ENCODE data around the gene STRADB.
"Not testable (repeated sequence)": the region's sequence is repeated elsewhere in the genome, so short reads cannot be mapped to it uniquely, and the experiment has no call there.

STRADB gene

DNA sequence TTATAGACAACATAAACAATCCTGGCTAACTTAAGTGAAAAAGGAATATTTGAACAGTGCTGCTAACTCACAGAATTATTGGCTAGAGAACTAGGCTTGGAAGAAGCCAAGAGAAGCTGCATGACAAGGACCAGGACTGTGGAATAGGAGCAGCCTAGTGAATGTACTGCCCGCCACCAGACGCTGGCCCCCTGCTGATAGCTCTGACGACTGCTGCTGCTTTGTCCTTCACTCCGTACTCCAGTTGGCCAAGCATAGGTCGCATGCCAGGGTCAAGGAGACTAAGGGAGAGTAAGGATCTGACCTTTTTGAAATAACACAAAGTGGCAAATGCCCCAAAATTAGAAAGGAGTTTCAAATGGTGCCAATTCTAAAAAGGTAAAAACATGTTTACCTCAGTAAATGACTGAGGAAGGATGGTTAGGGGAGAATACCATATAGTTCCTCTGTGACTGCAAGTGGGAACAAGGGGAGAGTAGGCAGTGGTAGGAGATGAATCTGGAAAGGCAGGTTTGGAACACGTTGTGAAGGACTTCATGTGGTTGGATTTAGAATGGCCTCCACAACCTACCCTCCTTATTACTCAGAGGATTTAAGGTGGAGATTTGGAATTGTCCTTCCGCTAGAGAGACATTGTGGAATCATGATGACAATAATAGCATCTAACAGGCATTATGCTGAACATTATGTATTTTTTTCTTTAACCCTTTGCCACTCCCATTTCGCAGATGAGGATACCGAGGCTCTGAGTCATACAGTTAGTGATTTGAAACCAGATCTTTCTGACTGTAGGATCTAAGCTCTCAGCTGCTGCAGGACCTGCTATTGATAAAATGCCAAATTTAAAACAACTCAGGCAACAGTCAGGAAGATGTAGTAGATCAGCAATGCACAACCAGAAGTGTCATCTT is 19.5 kb downstream of the STRADB start:
- no peak for DNase-seq

- DNase-seq, result no peak
These were observed 20.3 kb downstream of the STRADB start for GRCh38 chr2:201471732-201472393.

DNA sequence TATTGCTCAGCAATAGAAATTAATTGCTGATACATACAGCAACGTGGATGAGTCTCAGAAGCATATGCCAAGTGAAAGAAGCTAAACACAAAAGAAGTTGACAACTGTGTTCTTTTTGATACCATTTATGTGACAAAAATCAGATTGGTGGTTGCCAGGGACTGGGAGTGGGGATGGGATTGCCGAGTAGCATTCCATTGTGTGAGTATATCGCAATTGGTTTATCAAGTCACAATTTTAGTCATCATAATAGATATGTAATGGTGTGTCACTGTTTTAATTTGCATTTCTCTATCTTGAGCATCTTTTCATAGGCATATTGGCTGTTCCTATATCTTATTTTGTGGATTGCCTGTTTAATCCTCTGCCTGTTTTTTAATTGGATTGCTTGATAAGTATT is 20.9 kb downstream of the STRADB start:
- DNase-seq, result no peak

DNA sequence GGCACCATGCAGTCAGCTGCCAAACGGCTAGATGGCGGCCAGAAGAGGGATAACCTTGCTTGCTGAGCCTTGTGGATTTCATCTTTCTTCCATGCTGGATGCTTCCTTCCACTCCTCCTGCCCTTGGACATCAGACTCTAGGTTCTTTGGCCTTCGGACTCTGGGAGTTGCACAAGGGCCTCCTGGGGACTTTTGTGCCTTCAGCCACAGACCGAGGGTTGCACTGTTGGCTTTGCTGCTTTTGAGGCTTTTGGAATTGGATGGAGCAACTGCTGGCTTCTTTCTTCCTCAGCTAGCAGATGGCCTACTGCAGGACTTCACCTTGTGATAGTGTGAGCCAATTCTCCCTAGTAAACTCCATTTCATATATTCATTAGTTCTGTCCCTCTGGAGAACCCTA is 31.0 kb downstream of the STRADB start:
- DNase-seq, result no peak

DNA sequence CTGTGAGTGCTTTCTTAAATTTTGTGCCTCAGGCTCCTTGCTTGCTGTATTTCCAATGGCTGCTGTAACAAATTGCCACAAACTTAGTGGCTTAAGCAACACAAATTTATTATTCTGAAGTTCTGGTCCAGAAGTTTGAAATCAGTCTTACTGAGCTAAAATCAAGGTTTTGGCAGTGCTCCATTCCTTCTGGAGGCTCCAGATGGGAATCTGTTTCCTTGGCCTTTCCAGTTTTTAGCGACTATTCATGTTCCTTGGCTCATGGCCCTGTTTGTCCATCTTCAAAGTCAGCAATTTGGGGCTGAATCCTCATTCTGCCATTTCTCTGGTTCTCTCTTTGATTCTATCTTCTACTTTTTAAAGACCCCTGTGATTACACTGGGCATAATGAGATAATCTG is 31.8 kb downstream of the STRADB start:
- DNase-seq, result no peak

DNA sequence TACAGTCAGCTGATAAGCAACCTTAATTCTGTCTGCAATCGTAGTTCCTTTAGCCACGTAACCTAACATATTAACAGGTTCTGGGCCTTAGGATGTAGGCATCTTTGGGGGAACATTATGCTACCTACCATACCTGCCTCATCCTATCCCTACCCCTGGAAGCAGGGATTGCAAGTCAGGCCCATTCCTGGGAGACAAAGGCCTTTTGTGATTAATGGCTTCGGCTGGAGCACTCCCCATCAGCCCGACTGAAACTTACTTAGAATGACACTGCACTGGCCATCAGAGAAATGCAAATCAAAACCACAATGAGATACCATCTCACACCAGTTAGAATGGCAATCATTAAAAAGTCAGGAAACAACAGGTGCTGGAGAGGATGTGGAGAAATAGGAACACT is 32.2 kb downstream of the STRADB start:
- not testable (repeated sequence) for DNase-seq

DNA sequence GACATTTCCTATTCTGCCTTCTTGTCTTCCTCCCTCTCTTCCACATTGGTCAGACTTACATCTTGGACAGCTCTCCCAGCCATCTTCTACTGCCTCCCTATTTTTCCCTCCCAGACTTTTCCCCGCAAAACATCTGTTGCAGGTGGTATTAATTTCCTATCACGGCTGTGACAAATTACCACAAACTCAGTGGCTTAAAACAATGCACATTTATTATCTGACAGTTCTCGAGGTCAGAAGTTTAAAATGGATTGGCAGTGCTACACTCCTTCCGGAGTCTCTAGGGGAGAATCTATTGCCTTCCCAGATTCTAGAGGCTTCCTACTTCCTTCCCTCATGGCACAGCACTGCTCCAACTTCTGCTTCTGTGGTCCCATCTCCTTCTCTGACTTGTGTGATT is 33.3 kb downstream of the STRADB start:
- DNase-seq, result no peak

DNA sequence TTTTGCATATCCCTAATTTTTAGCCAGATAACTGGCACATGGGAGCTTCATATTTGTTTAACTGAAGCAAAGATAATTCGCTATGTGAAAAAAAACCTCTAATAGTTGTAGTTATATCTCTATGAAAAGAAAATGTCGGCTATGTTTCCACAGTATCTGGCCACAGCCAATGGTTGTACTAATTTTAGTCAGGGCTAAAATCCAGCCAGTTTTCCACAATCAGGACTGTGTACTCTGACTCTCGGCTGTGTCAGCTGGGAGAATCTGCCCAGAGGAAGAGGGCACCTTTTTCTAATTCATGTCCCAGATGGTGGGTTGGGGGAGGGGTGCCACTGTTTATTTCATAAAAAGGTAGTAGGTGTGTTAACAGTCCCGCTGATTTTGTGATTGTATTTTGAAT is 38.8 kb downstream of the STRADB start:
- no peak for DNase-seq

GRCh38 chr2:201496785-201497184 is 45.2 kb downstream of the STRADB start:
- DNase-seq, result no peak

GRCh38 chr2:201500534-201500933 is 49.0 kb downstream of the STRADB start:
- no peak for DNase-seq

DNA sequence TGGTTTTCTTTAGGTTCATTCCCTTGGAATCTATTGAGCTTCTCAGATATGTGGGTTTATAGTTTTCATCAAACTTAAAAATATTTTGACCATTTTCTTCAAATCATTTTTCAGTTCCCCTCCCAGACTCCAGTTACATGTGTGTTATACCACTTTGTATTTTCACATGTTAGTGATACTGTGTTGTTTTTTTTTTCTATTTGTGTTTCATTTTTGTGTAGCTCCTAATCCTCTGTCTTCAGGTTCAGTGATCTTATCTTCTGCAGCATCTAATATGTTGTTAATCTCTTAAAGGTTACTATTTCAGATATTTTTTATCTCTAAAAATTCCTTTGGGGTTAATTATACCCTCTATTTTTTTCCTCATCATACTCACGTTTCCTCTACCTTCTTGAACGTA is 51.2 kb downstream of the STRADB start:
- no peak for DNase-seq

DNA sequence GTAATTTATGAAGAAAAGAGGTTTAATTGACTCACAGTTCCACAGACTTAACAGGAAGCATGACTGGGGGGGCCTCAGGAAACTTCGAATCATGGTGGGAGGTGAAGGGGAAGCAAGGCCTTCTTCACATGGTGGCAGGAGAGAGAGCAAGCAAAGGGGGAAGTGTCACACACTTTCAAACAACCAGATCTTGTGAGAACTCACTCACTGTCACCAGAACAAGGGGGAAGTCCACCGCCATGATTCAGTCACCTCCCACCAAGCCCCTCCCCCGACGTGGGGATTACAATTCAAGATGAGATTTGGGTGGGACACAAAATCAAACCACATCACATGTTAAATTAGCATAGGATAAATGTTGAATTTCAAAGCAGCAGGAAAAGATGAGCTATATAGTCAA is 56.2 kb downstream of the STRADB start:
- DNase-seq, result no peak

DNA sequence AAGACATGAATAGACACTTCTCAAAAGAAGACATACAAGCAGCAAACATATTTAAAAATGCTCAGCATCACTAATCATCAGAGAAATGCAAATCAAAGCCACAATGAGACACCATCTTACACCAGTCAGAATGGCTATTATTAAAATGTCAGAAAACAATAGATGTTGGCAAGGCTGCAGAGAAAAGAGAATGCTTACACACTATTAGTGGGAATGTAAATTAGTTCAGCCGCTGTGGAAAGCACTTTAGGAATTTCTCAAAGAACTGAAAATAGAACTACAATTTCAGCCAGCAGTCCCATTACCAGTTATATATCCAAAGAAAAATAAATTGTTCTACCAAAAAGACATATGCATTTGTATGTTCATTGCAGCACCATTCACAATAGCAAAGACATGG is 61.7 kb downstream of the STRADB start:
- DNase-seq, result no peak

GRCh38 chr2:201515573-201516246 is 64.2 kb downstream of the STRADB start:
- DNase-seq, result no peak

DNA sequence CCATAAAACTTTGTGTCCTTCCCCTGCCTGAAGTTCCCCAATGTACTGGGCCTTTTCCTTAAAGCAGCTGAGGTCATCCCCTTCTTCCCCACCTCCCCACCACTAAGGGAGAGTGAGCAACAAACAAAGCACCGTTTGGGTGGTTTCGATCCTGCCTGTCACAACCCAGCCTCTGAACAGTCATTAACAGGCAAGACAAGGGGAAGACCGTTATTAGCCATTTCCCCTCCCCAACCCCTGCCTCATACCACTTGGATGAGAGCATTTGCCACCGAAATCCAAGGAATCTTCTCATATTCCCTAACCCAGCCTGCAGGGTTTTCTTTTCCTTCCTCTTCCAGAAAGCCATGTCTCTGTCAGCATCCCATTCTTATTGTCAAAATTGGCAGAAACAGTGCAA is 65.6 kb downstream of the STRADB start:
- DNase-seq, result no peak

- DNase-seq, result no peak
These were observed 68.7 kb downstream of the STRADB start for GRCh38 chr2:201520201-201520600.

DNA sequence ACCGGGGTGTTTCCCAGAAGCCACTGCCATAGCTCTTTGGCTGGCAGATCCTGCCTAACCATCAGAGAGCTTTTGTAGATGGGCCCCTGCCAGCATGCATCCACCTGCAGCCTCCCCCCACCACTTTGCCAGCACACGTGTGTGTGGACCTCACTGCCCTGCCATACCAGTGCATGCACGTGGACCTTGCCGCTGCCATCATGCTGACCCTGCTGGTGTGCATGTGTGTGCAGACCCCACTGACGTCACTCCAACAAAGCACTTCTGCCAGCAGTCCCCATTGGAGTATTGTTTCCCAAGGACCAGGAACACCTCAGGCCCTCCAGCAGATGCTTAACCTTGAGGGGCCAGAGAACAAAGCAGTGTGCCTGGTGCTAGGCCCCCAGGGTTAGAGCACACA is 71.4 kb downstream of the STRADB start:
- no peak for DNase-seq

GRCh38 chr2:201523506-201523905 is 72.0 kb downstream of the STRADB start:
- DNase-seq, result no peak
